ENCODE data around the gene NOL12.
"Not testable (repeated sequence)": the region's sequence is repeated elsewhere in the genome, so short reads cannot be mapped to it uniquely, and the experiment has no call there.

NOL12 gene

GRCh38 chr22:37675930-37676735 is 10.0 kb upstream of the NOL12 start:
- in situ Hi-C loops (cut with MboI; ENCODE audit: low pct_unique_long_range_greater_than_20kb, low sequenced_read_pairs): no loop called here
- DNase-seq: no peak

DNA sequence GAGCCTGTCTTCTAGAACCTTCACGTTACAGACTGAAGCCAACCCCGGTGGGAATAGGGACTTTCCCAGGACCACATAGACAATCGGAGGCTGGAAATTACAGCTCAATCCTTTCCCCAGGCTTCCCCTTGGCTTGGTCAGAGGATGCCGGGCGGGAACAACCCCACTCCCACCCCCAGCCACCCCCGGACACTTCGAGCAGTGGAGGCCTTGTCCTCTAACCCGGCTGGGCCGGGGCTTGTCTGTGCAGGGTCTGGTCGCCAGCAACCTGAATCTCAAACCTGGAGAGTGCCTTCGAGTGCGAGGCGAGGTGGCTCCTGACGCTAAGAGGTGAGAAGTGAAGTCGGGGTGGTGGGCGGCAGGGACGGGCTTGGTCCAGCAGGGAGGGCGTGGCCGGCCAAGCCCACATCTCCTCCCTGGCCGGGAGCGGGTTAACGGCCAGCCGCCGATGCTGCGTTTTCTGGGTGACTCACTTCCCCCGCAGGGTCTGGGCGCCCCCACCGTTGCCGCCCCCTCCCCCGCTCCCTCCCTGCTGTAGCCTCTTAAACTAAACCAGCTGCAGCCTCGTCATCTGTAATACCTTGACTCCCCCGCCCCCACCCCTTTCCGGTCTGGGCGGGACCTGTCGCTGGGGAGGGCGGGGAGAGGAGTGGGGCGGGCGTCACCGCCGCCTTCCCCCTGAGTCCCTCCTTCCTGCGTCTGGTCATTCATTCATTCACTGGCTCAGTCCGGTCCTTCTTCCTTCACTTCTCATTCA is 9.2 kb upstream of the NOL12 start:
- in situ Hi-C loops (cut with MboI; ENCODE audit: low pct_unique_long_range_greater_than_20kb, low sequenced_read_pairs): no loop called here
- DNase-seq: peak; percentile 96

DNA sequence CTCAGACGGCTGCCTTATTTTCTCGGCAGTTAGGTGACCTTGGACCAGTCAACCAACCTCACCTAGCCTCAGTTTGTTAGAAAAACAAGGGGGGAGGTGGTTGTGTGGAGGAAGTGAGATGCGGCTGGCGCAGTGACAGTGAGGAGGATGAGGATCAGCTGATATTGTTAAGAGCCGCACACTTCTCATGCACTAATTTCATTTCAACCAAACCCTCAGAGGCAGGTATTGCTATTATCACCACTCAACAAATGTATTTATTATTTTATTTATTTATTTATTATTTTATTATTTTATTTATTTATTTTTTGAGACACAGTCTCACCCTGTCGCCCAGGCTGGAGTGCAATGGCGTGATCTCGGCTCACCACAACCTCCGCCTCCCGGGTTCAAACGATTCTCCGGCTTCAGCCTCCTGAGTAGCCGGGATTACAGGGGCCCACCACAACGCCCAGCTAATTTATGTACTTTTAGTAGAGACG is 8.6 kb upstream of the NOL12 start:
- in situ Hi-C loops (cut with MboI; ENCODE audit: low pct_unique_long_range_greater_than_20kb, low sequenced_read_pairs): no loop called here
- no peak for DNase-seq

DNA sequence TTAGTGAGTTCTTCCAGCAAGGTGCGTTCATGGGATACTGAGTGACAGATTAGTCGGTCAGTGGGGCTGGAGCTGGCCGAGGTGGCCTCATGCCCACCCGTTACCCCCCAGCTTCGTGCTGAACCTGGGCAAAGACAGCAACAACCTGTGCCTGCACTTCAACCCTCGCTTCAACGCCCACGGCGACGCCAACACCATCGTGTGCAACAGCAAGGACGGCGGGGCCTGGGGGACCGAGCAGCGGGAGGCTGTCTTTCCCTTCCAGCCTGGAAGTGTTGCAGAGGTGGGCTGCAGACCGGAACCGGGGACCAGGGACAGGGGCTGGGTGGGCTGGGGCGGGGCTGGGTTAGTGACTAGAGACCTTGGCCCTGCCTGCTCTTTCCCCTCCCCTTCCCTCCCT is 7.8 kb upstream of the NOL12 start:
- in situ Hi-C loops (cut with MboI; ENCODE audit: low pct_unique_long_range_greater_than_20kb, low sequenced_read_pairs): no loop called here
- no peak for DNase-seq

DNA sequence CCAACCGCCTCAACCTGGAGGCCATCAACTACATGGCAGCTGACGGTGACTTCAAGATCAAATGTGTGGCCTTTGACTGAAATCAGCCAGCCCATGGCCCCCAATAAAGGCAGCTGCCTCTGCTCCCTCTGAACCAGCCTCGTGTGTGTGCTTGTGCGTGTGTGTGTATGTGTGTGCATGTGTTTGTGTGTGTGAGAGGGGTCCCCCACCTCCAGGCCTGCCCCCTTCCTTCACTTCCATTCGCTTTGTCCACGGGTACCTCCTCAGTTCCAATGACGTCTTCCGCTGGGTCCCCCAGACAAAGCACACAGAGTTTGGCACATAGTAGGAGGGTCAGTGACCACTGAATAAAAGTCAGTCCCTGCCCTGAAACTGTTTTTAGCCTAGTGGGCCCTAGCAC is 6.5 kb upstream of the NOL12 start:
- DNase-seq: no peak
- in situ Hi-C loops (cut with MboI; ENCODE audit: low pct_unique_long_range_greater_than_20kb, low sequenced_read_pairs): no loop called here

GRCh38 chr22:37680191-37680851 is 5.8 kb upstream of the NOL12 start:
- in situ Hi-C loops (cut with MboI; ENCODE audit: low pct_unique_long_range_greater_than_20kb, low sequenced_read_pairs): no loop called here
- DNase-seq: no peak

GRCh38 chr22:37681001-37681424 is 5.1 kb upstream of the NOL12 start:
- DNase-seq: no peak
- in situ Hi-C loops (cut with MboI; ENCODE audit: low pct_unique_long_range_greater_than_20kb, low sequenced_read_pairs): no loop called here

- in situ Hi-C loops (cut with MboI; ENCODE audit: low pct_unique_long_range_greater_than_20kb, low sequenced_read_pairs): no loop called here
- DNase-seq: peak; percentile 86
Observed at GRCh38 chr22:37681556-37682049, 4.5 kb upstream of the NOL12 start.

GRCh38 chr22:37684803-37685615 is 1.1 kb upstream of the NOL12 start:
- DNase-seq: no peak
- in situ Hi-C loops (cut with MboI; ENCODE audit: low pct_unique_long_range_greater_than_20kb, low sequenced_read_pairs): no loop called here

GRCh38 chr22:37690407-37690806 is 4.3 kb downstream of the NOL12 start:
- in situ Hi-C loops (cut with MboI; ENCODE audit: low pct_unique_long_range_greater_than_20kb, low sequenced_read_pairs): no loop called here
- no peak for DNase-seq

GRCh38 chr22:37690901-37691504 is 4.9 kb downstream of the NOL12 start:
- DNase-seq: no peak
- in situ Hi-C loops (cut with MboI; ENCODE audit: low pct_unique_long_range_greater_than_20kb, low sequenced_read_pairs): no loop called here

GRCh38 chr22:37692627-37693285 is 6.6 kb downstream of the NOL12 start:
- no peak for DNase-seq
- in situ Hi-C loops (cut with MboI; ENCODE audit: low pct_unique_long_range_greater_than_20kb, low sequenced_read_pairs): no loop called here

- DNase-seq; in situ Hi-C loops (cut with MboI; ENCODE audit: low pct_unique_long_range_greater_than_20kb, low sequenced_read_pairs): not testable (repeated sequence)
Observed at GRCh38 chr22:37694131-37694530, 8.0 kb downstream of the NOL12 start.

DNA sequence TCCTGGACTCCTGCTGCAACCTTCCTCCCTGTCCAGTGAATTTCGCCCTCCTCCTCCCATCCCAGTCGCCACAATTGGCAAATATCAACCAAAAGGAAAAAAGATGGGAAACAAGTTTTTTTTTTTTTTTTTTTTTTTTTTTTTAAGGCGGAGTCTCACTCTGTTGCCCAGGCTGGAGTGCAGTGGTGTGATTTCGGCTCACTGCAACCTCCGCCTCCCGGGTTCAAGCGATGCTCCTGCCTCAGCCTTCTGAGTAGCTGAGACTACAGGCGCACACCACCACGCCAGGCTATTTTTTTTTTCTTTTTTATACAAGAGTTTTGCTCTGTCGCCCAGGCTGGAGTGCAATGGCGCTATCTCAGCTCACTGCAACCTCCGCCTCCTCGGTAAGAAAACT is 10.1 kb downstream of the NOL12 start:
- DNase-seq; in situ Hi-C loops (cut with MboI; ENCODE audit: low pct_unique_long_range_greater_than_20kb, low sequenced_read_pairs): not testable (repeated sequence)

GRCh38 chr22:37696657-37697537 is 10.8 kb downstream of the NOL12 start, which contains the start of gene TRIOBP:
Gene TRIOBP, plus strand, starts transcription at chr22:37697048. Its CDS starts 4,318 bp downstream, at chr22:37701366.
- no peak for DNase-seq

GRCh38 chr22:37697538-37697835 is 11.3 kb downstream of the NOL12 start:
- DNase-seq: no peak
- in situ Hi-C loops (cut with MboI; ENCODE audit: low pct_unique_long_range_greater_than_20kb, low sequenced_read_pairs): no loop called here

More at GRCh38 chr22:37696657-37697537, 10.8 kb downstream of the NOL12 start, which contains the start of gene TRIOBP:
- in situ Hi-C loops (cut with MboI; ENCODE audit: low pct_unique_long_range_greater_than_20kb, low sequenced_read_pairs): no loop called here

DNA sequence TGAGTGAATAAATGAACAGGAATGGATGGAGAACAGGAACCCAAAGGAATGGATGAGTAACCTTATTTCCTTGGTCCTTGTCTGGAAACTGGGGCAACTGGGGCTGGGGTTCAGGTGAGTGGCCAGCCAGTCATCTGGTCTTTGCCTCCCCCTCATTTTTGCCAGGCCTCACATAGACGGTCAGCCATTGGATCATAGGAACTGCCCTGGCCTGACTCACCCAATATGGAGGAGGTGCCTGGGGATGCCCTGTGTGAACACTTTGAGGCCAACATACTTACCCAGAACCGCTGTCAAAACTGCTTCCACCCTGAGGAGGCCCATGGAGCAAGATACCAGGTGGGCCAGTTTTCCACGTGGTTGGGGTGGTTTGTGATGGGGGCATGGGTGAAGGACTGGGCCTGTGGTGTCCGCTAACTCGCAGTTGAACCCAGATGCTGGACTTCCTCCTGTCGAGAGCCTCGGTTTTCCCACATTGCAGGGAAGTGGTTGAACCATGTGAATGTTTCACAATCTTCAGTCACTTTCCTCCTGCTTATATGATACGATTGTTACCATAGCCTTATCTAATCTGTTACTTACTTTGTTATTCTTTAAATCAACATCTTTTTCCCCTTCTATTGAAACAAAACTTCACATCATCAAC is 15.1 kb downstream of the NOL12 start:
- peak; percentile 7 for DNase-seq
- in situ Hi-C loops (cut with MboI; ENCODE audit: low pct_unique_long_range_greater_than_20kb, low sequenced_read_pairs): no loop called here
